ENCODE results near the gene STK39. TPM values are rescaled to one million over a fixed set of nuclear protein-coding genes. Genes with fewer than 3 reads are reported as not detected.

The STK39 gene
- total RNA-seq, 1 donor from 2014 or later, result 18.5 TPM

DNA sequence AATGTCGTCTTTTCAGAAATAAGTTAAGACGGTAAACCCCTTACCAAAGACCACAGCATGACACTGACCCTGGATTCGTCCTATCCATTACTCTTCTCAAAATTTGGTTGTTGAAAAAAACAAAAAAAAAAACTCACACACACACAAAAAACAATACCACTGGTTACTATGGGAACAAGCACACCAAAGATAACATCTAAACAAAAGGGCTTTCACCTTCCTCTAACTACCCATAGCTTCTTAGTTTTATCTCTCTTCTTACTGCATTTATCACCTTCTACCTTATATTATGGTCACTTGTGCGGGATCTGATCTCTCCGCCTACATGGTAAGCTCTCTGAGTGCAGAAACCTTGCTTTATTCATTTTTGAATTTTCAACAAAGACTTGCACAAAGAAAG lies 192.7 kb downstream of the STK39 start:
- POLR2A ChIA-PET, result interaction anchor here (0.7 kb wide), 1 partner anchor 12 kb away, joined by 5 read pairs; no protein-coding TSS in a partner anchor
- TF ChIP-seq, protein P1, sequence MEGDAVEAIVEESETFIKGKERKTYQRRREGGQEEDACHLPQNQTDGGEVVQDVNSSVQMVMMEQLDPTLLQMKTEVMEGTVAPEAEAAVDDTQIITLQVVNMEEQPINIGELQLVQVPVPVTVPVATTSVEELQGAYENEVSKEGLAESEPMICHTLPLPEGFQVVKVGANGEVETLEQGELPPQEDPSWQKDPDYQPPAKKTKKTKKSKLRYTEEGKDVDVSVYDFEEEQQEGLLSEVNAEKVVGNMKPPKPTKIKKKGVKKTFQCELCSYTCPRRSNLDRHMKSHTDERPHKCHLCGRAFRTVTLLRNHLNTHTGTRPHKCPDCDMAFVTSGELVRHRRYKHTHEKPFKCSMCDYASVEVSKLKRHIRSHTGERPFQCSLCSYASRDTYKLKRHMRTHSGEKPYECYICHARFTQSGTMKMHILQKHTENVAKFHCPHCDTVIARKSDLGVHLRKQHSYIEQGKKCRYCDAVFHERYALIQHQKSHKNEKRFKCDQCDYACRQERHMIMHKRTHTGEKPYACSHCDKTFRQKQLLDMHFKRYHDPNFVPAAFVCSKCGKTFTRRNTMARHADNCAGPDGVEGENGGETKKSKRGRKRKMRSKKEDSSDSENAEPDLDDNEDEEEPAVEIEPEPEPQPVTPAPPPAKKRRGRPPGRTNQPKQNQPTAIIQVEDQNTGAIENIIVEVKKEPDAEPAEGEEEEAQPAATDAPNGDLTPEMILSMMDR (IDR thresholded peaks at IDR 0.05), result no peak
- Mint-ChIP-seq H3K27ac (no peak overlapping the region), H3K9me3 (no peaks in the 10 kb centered on the region), H3K27me3 (no peaks in the 10 kb centered on the region), H3K4me1 (no peaks in the 10 kb centered on the region), H3K36me3 (ENCODE audit: low read depth) (peaks cover 11% of the 10 kb centered on the region), H3K4me3 (no peak overlapping the region)
- CTCF ChIA-PET, result no interaction called here
- no peak for ATAC-seq (ENCODE audit: low read depth)
- intact Hi-C loops (cut with micrococcal nuclease), result no loop called here
- DNase-seq, result no peak

DNA sequence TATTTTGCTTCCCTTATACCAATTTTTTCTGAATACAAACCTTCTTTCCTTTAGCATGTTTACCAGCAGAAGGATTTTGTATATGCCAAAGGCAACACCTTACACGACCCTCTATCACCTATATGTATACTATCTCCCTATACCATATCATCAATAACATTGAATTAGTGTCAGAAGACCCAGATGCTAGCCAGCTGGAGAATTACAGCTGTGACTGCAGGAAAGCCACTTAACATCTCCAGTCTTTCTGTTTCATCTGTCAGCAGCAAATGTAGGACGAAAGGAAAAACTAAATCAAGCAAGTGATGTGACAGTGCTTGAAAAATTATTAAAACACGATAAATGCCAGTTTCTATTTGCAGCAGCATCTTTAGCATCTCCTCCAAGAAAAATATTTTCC lies 193.7 kb downstream of the STK39 start:
- TF ChIP-seq, protein P1 (IDR thresholded peaks at IDR 0.05), result no peak
- Mint-ChIP-seq H3K9me3 (no peaks in the 10 kb centered on the region), H3K27me3 (no peaks in the 10 kb centered on the region), H3K4me1 (no peaks in the 10 kb centered on the region), H3K36me3 (ENCODE audit: low read depth) (peaks cover 6% of the 10 kb centered on the region), H3K27ac (no peak overlapping the region), H3K4me3 (no peak overlapping the region)
- intact Hi-C loops (cut with micrococcal nuclease), result no loop called here
- DNase-seq (no peak), ATAC-seq (ENCODE audit: low read depth) (no peak)
- POLR2A ChIA-PET, result no interaction called here
- CTCF ChIA-PET, result no interaction called here

DNA sequence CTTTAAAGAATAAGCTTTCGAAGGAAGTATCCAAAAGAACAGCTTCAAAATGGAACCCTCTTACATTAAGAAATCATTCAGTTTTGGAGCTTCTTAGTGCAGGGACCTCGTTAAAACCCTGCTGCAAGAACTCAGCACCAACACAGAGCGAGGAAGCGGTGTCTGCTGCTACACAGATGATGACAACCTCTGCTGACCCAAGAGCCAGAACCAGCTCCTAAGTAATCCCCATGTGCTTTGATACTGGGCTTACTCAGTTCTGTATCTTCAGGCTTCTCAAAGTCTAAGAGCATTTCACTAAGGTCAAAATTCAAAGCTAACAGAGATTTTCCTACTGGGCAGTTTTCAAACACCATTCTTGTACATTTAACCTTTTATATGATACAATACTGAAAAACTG lies 194.6 kb downstream of the STK39 start:
- ATAC-seq (ENCODE audit: low read depth) (no peak), DNase-seq (no peak)
- Mint-ChIP-seq H3K27ac (no peak overlapping the region), H3K4me3 (no peak overlapping the region), H3K9me3 (no peaks in the 10 kb centered on the region), H3K27me3 (no peaks in the 10 kb centered on the region), H3K4me1 (no peaks in the 10 kb centered on the region), H3K36me3 (ENCODE audit: low read depth) (peaks cover 6% of the 10 kb centered on the region)
- TF ChIP-seq, protein P1 (IDR thresholded peaks at IDR 0.05), result no peak
- intact Hi-C loops (cut with micrococcal nuclease), result no loop called here
- ChIA-PET POLR2A (no interaction called here), CTCF (interaction anchor here (1.3 kb wide), 1 partner anchor 65 kb away, joined by 7 read pairs; no protein-coding TSS in a partner anchor)

DNA sequence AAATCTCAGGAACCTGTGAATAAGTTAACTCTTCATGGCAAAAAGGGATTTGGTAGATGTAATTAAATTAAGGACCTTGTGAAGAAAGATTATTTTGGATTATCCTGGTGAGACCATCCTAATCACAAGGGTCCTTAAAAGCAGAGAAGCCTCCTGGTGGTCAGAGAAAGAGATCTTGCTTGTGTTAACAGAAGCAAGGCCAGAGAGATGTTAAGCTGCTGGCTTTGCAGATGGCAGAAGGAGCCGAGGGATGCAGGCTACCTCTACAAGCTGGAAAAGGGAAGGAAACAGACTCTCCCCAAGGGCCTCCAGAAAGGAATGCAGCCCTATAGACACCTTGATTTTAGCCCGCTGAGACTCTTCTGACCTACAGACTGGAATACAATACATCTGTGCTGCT lies 197.0 kb downstream of the STK39 start:
- DNase-seq (no peak), ATAC-seq (ENCODE audit: low read depth) (no peak)
- H3K4me1 Mint-ChIP-seq, result no peaks in the 10 kb centered on the region
- ChIA-PET CTCF (interaction anchor here (1.6 to 2.6 kb wide), 2 partner anchors 68 to 85 kb away, joined by 4 to 7 read pairs; no protein-coding TSS in a partner anchor), POLR2A (no interaction called here)
- TF ChIP-seq, protein P1 (IDR thresholded peaks at IDR 0.05), result no peak
- no peaks in the 10 kb centered on the region for H3K9me3 Mint-ChIP-seq
- H3K36me3 Mint-ChIP-seq (ENCODE audit: low read depth), result peaks cover 6% of the 10 kb centered on the region
- intact Hi-C loops (cut with micrococcal nuclease), result no loop called here
- H3K27ac Mint-ChIP-seq, result no peak overlapping the region
- H3K27me3 Mint-ChIP-seq, result no peaks in the 10 kb centered on the region
- no peak overlapping the region for H3K4me3 Mint-ChIP-seq

DNA sequence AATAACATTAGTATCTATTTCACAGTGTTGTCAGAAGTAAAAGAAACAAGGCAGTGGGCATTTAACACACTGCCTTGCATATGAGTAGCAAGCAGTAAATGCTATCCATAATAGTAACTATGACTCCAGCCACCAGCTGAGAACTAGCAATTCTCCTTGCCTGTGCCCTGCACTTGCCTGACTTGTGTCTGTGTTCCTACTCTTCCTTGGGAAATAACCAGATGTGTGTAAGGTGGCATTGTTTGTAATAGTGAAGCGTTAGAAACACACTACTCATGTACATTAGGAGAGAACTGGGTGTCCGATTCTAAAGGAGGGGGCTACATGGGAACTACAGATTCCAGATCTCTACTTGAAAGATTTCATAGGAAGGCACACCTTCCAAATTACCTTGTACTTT lies 197.8 kb downstream of the STK39 start:
- peaks cover 6% of the 10 kb centered on the region for H3K4me1 Mint-ChIP-seq
- DNase-seq (no peak), ATAC-seq (ENCODE audit: low read depth) (no peak)
- TF ChIP-seq, protein P1 (IDR thresholded peaks at IDR 0.05), result no peak
- POLR2A ChIA-PET, result no interaction called here
- H3K9me3 Mint-ChIP-seq, result no peaks in the 10 kb centered on the region
- peaks cover 6% of the 10 kb centered on the region for H3K36me3 Mint-ChIP-seq (ENCODE audit: low read depth)
- H3K27me3 Mint-ChIP-seq, result no peaks in the 10 kb centered on the region
- intact Hi-C loops (cut with micrococcal nuclease), result no loop called here
- no peak overlapping the region for H3K4me3 Mint-ChIP-seq
- CTCF ChIA-PET, result interaction anchor here (1.6 to 2.6 kb wide), 2 partner anchors 69 to 84 kb away, joined by 4 to 7 read pairs; no protein-coding TSS in a partner anchor
- H3K27ac Mint-ChIP-seq, result no peak overlapping the region

All from activated B cell treated with CpG ODN at 0.5 μM for 24 hours (primary cell).